Neural crest cell (in vitro differentiated cells): ENCODE data around the gene CCL13. TPM values are rescaled to one million over a fixed set of nuclear protein-coding genes. Genes with fewer than 3 reads are reported as not detected.

Experiments
- DNase-seq: peaks from one replicate; pipeline ENCODE4 v3.0.0; 2021; ENCODE audit warnings: low read depth, mixed read lengths, low spot score
- H3K27ac Mint-ChIP-seq: one replicate; pipeline ENCODE4 v1.8.0; 2021; ENCODE audit warnings: mild to moderate bottlenecking, mixed read lengths; ENCODE audit not compliant: unreplicated experiment
- H3K27me3 Mint-ChIP-seq: 2 replicates; pipeline ENCODE4 v1.8.0; 2021; ENCODE audit warnings: low read depth, mild to moderate bottlenecking, mixed read lengths
- H3K36me3 Mint-ChIP-seq: 2 replicates; pipeline ENCODE4 v1.8.0; 2021; ENCODE audit warnings: low read depth, mild to moderate bottlenecking, mixed read lengths
- H3K4me1 Mint-ChIP-seq: 2 replicates; pipeline ENCODE4 v1.8.0; 2021; ENCODE audit warnings: mixed read lengths
- H3K4me3 Mint-ChIP-seq: one replicate; pipeline ENCODE4 v1.8.0; 2021; ENCODE audit warnings: mild to moderate bottlenecking, mixed read lengths
- H3K9me3 Mint-ChIP-seq: 2 replicates; pipeline ENCODE4 v1.8.0; 2021; ENCODE audit warnings: mixed read lengths
- total RNA-seq: library from RNA; stranded (reverse); gene quantifications from 2 replicates; pipeline ENCODE4 v1.2.1, GENCODE V29; 2021
- TF ChIP-seq, protein P1 (sequence below): fragments of 200-600 bp; sonication (generic); conservative IDR thresholded peaks from 2 replicates; pipeline ENCODE4 v1.5.0; 2021; ENCODE audit warnings: antibody characterized with exemption, mild to moderate bottlenecking

The CCL13 gene
- total RNA-seq, 1 donor from 2014 or later = not detected

DNA sequence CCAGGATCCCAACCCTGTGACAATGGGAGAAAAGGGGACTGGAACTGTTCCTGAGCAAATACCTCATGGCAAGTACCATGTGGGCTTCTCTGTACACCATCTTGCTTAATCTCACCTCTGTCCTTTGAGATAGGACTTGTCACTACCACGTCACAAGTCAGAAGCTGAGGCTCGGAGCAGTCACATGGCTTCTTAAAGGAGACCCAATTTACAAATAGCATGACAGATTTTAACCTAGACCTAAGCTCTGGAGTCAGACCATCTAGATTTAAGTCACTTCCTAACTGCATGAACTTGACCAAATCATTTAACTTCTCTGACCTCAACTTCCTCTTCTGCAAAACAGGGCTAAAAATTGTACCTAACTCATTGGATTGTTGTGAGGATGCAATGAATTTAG is 42.7 kb downstream of the CCL13 start:
- no peaks in the 10 kb centered on the region for H3K4me1 Mint-ChIP-seq
- no peak overlapping the region for H3K27ac Mint-ChIP-seq
- H3K36me3 Mint-ChIP-seq = no peaks in the 10 kb centered on the region
- DNase-seq = no peak
- H3K4me3 Mint-ChIP-seq = no peak overlapping the region
- TF ChIP-seq, protein P1, sequence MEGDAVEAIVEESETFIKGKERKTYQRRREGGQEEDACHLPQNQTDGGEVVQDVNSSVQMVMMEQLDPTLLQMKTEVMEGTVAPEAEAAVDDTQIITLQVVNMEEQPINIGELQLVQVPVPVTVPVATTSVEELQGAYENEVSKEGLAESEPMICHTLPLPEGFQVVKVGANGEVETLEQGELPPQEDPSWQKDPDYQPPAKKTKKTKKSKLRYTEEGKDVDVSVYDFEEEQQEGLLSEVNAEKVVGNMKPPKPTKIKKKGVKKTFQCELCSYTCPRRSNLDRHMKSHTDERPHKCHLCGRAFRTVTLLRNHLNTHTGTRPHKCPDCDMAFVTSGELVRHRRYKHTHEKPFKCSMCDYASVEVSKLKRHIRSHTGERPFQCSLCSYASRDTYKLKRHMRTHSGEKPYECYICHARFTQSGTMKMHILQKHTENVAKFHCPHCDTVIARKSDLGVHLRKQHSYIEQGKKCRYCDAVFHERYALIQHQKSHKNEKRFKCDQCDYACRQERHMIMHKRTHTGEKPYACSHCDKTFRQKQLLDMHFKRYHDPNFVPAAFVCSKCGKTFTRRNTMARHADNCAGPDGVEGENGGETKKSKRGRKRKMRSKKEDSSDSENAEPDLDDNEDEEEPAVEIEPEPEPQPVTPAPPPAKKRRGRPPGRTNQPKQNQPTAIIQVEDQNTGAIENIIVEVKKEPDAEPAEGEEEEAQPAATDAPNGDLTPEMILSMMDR = no peak
- peaks cover 32% of the 10 kb centered on the region for H3K27me3 Mint-ChIP-seq
- no peaks in the 10 kb centered on the region for H3K9me3 Mint-ChIP-seq

DNA sequence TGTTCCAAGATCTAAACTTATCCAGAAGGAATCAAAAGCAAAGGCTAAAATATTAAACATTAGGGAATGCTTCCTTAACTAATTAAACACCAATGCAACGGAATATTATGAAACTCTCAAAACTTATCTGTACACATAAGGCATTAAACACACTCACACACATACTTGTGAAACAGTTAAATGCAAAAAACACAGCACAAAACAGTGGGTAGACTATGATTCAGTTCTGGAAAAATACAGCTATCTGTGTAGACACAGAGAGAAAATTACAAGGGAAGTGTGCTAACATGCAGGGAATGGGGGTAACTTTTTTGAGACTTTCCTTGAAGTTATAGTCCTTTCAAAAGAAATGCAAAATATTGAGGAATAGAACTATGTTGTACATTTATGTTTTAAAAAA is 43.4 kb downstream of the CCL13 start:
- no peak overlapping the region for H3K27ac Mint-ChIP-seq
- no peaks in the 10 kb centered on the region for H3K9me3 Mint-ChIP-seq
- TF ChIP-seq, protein P1 = no peak
- no peak overlapping the region for H3K4me3 Mint-ChIP-seq
- DNase-seq = no peak
- peaks cover 34% of the 10 kb centered on the region for H3K27me3 Mint-ChIP-seq
- no peaks in the 10 kb centered on the region for H3K36me3 Mint-ChIP-seq
- H3K4me1 Mint-ChIP-seq = no peaks in the 10 kb centered on the region

DNA sequence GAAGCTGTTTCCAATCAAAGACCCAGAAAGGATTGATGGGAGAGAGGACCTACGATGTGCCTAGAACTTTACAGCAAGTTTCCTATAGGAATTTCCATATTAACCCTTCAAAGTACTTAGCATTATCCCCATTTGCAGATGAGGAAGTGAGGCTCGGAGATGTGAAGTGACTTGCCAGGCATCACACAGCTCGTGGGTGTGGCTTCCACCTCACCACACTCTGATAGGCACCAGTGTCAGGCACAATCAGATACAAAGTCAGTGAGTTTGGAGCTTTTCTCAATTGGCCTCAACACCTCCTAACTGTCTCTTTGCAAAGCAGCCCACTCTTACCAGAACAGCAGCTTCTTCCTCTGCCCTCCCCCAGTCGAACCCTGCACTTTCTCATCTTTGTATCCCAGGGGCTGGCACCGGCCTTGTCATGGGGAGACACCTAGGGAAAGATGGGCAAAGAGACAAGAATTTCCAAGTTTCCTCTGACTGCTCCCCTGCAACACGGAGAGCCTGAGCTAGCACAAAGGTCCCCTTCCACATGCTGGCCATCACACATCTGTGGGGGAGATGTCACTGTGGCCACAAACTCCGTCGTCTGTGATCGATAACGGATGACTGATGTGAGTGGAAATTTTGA is 44.1 kb downstream of the CCL13 start:
- TF ChIP-seq, protein P1 = no peak
- H3K27me3 Mint-ChIP-seq = peaks cover 34% of the 10 kb centered on the region
- H3K9me3 Mint-ChIP-seq = no peaks in the 10 kb centered on the region
- H3K4me1 Mint-ChIP-seq = no peaks in the 10 kb centered on the region
- H3K27ac Mint-ChIP-seq = no peak overlapping the region
- H3K4me3 Mint-ChIP-seq = no peak overlapping the region
- DNase-seq = no peak
- no peaks in the 10 kb centered on the region for H3K36me3 Mint-ChIP-seq

DNA sequence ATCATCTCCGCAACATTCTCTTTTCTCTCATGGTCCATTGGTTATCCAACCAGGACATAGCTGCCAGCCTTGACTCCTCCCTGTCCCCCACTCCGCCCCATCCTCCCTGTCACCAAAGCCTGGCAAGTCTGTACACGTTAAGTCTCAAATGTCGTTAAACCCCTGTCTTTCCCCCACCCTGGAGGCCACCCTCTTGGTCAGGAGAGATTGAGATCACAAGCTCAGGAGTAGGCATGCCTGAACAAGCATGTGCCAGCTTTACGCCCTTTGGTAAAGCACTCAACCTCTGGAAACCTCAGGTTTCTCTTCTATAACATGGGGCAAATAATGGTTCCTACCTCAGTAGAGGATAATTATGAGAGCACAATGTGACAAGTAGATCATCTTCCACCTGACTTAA is 44.9 kb downstream of the CCL13 start:
- TF ChIP-seq, protein P1 = no peak
- H3K36me3 Mint-ChIP-seq = no peaks in the 10 kb centered on the region

DNA sequence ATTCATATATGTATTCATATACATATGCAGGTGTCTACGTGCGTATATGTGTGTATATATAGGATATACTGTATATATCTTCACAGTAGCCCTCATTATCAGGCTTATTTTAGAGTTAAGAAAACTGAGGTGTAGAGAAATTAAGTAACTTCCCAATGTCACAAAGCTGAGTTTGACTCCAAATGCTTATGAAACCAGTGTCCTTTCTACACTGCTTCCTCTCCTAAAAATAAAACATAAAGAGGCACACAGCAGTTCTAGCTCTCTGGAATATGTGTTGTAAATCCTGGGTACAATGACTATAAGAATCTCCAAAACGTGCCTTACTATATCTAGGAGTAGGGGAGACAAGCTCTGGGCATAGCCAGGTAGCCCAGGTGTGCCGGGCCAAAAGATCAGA is 46.7 kb downstream of the CCL13 start:
- TF ChIP-seq, protein P1 = no peak
- H3K4me3 Mint-ChIP-seq = no peak overlapping the region
- peaks cover 40% of the 10 kb centered on the region for H3K27me3 Mint-ChIP-seq
- no peaks in the 10 kb centered on the region for H3K36me3 Mint-ChIP-seq
- no peaks in the 10 kb centered on the region for H3K4me1 Mint-ChIP-seq
- no peak overlapping the region for H3K27ac Mint-ChIP-seq
- no peak for DNase-seq
- H3K9me3 Mint-ChIP-seq = no peaks in the 10 kb centered on the region

More for the DNA sequence above, 44.9 kb downstream of the CCL13 start:
- no peak for DNase-seq
- no peak overlapping the region for H3K4me3 Mint-ChIP-seq
- H3K9me3 Mint-ChIP-seq = no peaks in the 10 kb centered on the region
- H3K4me1 Mint-ChIP-seq = no peaks in the 10 kb centered on the region
- H3K27me3 Mint-ChIP-seq = peaks cover 34% of the 10 kb centered on the region
- no peak overlapping the region for H3K27ac Mint-ChIP-seq
